Keratinocyte (primary cell): ENCODE results near the gene SMC1B. TPM values are rescaled to one million over a fixed set of nuclear protein-coding genes. Genes with fewer than 3 reads are reported as not detected.

Source experiments
- DNase-seq: peaks from one replicate; pipeline ENCODE4 v3.0.0-alpha.2; 2011; ENCODE audit warnings: low read depth, missing footprints, low spot score
- FAIRE-seq: peaks from 2 replicates; lab custom pipeline; 2011; peaks lifted over from hg19 to GRCh38; lab: Jason Lieb, UNC
- H2AFZ ChIP-seq: 2 replicates; pipeline ENCODE4 v1.6.0; 2012; ENCODE audit warnings: low read length, control low read depth, inconsistent platforms; ENCODE audit not compliant: control insufficient read depth
- H3K27ac ChIP-seq: 2 replicates; pipeline ENCODE4 v1.5.1; 2011; ENCODE audit warnings: low read length; ENCODE audit not compliant: control insufficient read depth, insufficient read depth
- H3K27me3 ChIP-seq: 3 replicates; pipeline ENCODE4 v1.6.0; 2011; ENCODE audit warnings: low read length; ENCODE audit not compliant: control insufficient read depth, insufficient read depth; ENCODE audit errors: extremely low read depth
- H3K36me3 ChIP-seq, 2 experiments: 2 replicates in 1 of 2; 3 replicates in 1 of 2; pipeline ENCODE4 v1.5.1; 2011; ENCODE audit warnings: low read length in 2 of 2, mild to moderate bottlenecking in 1 of 2; ENCODE audit not compliant: control insufficient read depth in 2 of 2, insufficient read depth in 2 of 2; ENCODE audit errors: extremely low read depth in 1 of 2
- H3K4me1 ChIP-seq: 3 replicates; pipeline ENCODE4 v1.5.1; 2011; ENCODE audit warnings: low read length; ENCODE audit not compliant: control insufficient read depth, insufficient read depth; ENCODE audit errors: extremely low read depth
- H3K4me2 ChIP-seq: 3 replicates; pipeline ENCODE4 v1.6.0; 2011; ENCODE audit warnings: low read depth, low read length; ENCODE audit not compliant: control insufficient read depth, insufficient read depth; ENCODE audit errors: extremely low read depth
- H3K4me3 ChIP-seq, 3 experiments: fragments of 200-600 bp in 1 of 3; sonication (generic) in 1 of 3; 2 replicates in 2 of 3; 3 replicates in 1 of 3; pipeline ENCODE4 v1.5.1; 2011 to 2016; ENCODE audit warnings: low read length in 3 of 3, mild to moderate bottlenecking in 3 of 3, control low read depth in 2 of 3, inconsistent platforms in 1 of 3, low read depth in 1 of 3, mixed read lengths in 1 of 3, mixed run types in 1 of 3, moderate library complexity in 1 of 3; ENCODE audit not compliant: control insufficient read depth in 2 of 3, insufficient read depth in 2 of 3; ENCODE audit errors: extremely low read depth in 1 of 3
- H3K79me2 ChIP-seq: 2 replicates; pipeline ENCODE4 v1.6.0; 2012; ENCODE audit warnings: low read length; ENCODE audit not compliant: control insufficient read depth, insufficient read depth
- H3K9ac ChIP-seq: 3 replicates; pipeline ENCODE4 v1.6.0; 2011; ENCODE audit warnings: low read length; ENCODE audit not compliant: control insufficient read depth, insufficient read depth; ENCODE audit errors: extremely low read depth
- H3K9me1 ChIP-seq: 3 replicates; pipeline ENCODE4 v1.6.0; 2011; ENCODE audit warnings: low read length; ENCODE audit not compliant: control insufficient read depth, insufficient read depth; ENCODE audit errors: extremely low read depth
- H3K9me3 ChIP-seq: 2 replicates; pipeline ENCODE4 v1.5.1; 2012; ENCODE audit warnings: low read depth, low read length; ENCODE audit not compliant: control insufficient read depth
- H4K20me1 ChIP-seq: 3 replicates; pipeline ENCODE4 v1.6.0; 2011; ENCODE audit warnings: low read length; ENCODE audit not compliant: control insufficient read depth, insufficient read depth; ENCODE audit errors: extremely low read depth
- CTCF ChIP-seq, 3 experiments: IDR thresholded peaks in 1 of 3; conservative IDR thresholded peaks in 1 of 3; optimal IDR thresholded peaks in 1 of 3; 2 replicates in 2 of 3; 3 replicates in 1 of 3; pipeline versions ENCODE3 to v1.5.1; 2011; ENCODE audit warnings: low read length in 3 of 3, mild to moderate bottlenecking in 3 of 3, moderate library complexity in 2 of 3, control low read depth in 1 of 3, inconsistent platforms in 1 of 3; ENCODE audit not compliant: insufficient read depth in 2 of 3; ENCODE audit errors: extremely low read depth in 1 of 3
- EZH2 ChIP-seq: IDR thresholded peaks from one replicate; pipeline ENCODE4 v1.6.1; 2012; ENCODE audit warnings: inconsistent platforms, mild to moderate bottlenecking, low read length, moderate library complexity
- dilution Hi-C: fragments of 300-500 bp; cut with MboI; formaldehyde crosslinking; loops from one replicate; pipeline ENCODE4 v1.7.0; 2020; ENCODE audit warnings: low sequenced_read_pairs; ENCODE audit not compliant: extremely low pct_ligation_motif_present
- polyA plus RNA-seq, 5 experiments: library from polyadenylated mRNA; depleted of rRNA in 3 of 5; stranded (reverse) in 3 of 5; stranded (forward) in 1 of 5; unstranded in 1 of 5; fragments of >200 nt; gene quantifications; 1 replicate in 1 of 5; 2 replicates in 3 of 5; 3 replicates in 1 of 5; pipeline versions ENCODE4 v1.2.1 to v1.2.3, GENCODE V29; 2011 to 2012; ENCODE audit warnings: missing spikeins in 2 of 5, low read depth in 1 of 5, low replicate concordance in 1 of 5

Gene SMC1B
- polyA plus RNA-seq, 1 donor (not counting 4 experiments of a cell fraction or from before 2014, with no cell fraction given) = not detected

GRCh38 chr22:45430871-45431270, 17.5 kb upstream of the SMC1B start:
- FAIRE-seq = no peak
- no peaks in the 10 kb centered on the region for H3K36me3 ChIP-seq
- no peak overlapping the region for H3K27ac ChIP-seq
- no peak for DNase-seq
- H3K9me3 ChIP-seq = no peaks in the 10 kb centered on the region
- no peak overlapping the region for H3K4me2 ChIP-seq
- no peaks in the 10 kb centered on the region for H3K79me2 ChIP-seq
- dilution Hi-C loops = no loop called here
- H3K4me3 ChIP-seq = no peak overlapping the region
- no peak overlapping the region for H3K9ac ChIP-seq
- no peaks in the 10 kb centered on the region for H4K20me1 ChIP-seq
- no peaks in the 10 kb centered on the region for H3K9me1 ChIP-seq
- peaks cover 5% of the 10 kb centered on the region for H3K4me1 ChIP-seq
- peaks cover 4% of the 10 kb centered on the region for H3K27me3 ChIP-seq
- TF ChIP-seq CTCF (optimal IDR thresholded peaks at IDR 0.05 in 1 of 3, IDR thresholded peaks at IDR 0.05 in 1 of 3, conservative IDR thresholded peaks at IDR 0.05 in 1 of 3; ENCODE audit: extremely low read depth in 1 of 3, insufficient read depth in 2 of 3, low read length in 3 of 3) (no peak), EZH2 (no peak)
- no peak overlapping the region for H2AFZ ChIP-seq

GRCh38 chr22:45429981-45430775, 16.8 kb upstream of the SMC1B start:
- no peaks in the 10 kb centered on the region for H4K20me1 ChIP-seq
- dilution Hi-C loops = no loop called here
- H3K4me1 ChIP-seq = no peaks in the 10 kb centered on the region
- H3K4me2 ChIP-seq = no peak overlapping the region
- H3K9me1 ChIP-seq = no peaks in the 10 kb centered on the region
- H3K9ac ChIP-seq = no peak overlapping the region
- no peak overlapping the region for H3K4me3 ChIP-seq
- TF ChIP-seq EZH2 (no peak), CTCF (optimal IDR thresholded peaks at IDR 0.05 in 1 of 3, IDR thresholded peaks at IDR 0.05 in 1 of 3, conservative IDR thresholded peaks at IDR 0.05 in 1 of 3; ENCODE audit: extremely low read depth in 1 of 3, insufficient read depth in 2 of 3, low read length in 3 of 3) (no peak)
- no peaks in the 10 kb centered on the region for H3K9me3 ChIP-seq
- H3K79me2 ChIP-seq = no peaks in the 10 kb centered on the region
- no peak for DNase-seq
- H2AFZ ChIP-seq = no peak overlapping the region
- FAIRE-seq = no peak
- H3K36me3 ChIP-seq = no peaks in the 10 kb centered on the region
- H3K27me3 ChIP-seq = peaks cover 4% of the 10 kb centered on the region
- no peak overlapping the region for H3K27ac ChIP-seq
